ENCODE results near the gene SKIC3.

SKIC3 gene

GRCh38 chr5:95554331-95554646 is 488 bp downstream of the SKIC3 start:
- TF ChIP-seq GATA3 (IDR thresholded peaks at IDR 0.05; ENCODE audit: low read depth, low read length): no peak

DNA sequence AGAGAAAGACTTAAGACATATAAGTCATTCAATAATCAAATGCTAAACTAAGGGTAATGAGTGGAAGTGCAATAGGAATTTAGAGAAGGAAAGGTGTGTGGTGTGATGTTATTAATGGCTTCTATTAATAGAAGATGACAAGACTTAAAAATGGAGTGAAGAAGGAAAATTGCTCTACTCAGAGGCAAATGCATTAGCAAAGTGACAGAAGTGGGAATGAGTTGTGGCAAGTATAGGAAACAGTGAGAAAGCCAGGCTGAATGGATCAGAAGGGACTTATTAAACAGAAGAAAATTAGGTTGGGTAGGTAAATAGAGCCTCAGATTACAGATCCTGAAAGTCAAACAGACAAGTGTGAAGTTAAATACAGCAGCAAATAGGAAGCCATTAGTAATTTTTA is 5.7 kb downstream of the SKIC3 start:
- TF ChIP-seq GATA3 (IDR thresholded peaks at IDR 0.05; ENCODE audit: low read depth, low read length) (no peak), GATA2 (IDR thresholded peaks at IDR 0.05; ENCODE audit: low read depth, low read length) (no peak)

GRCh38 chr5:95543017-95543705 is 11.6 kb downstream of the SKIC3 start:
- no peak for TF ChIP-seq GATA3 (IDR thresholded peaks at IDR 0.05; ENCODE audit: low read depth, low read length)
- TF ChIP-seq GATA2 (IDR thresholded peaks at IDR 0.05; ENCODE audit: low read depth, low read length): no peak

DNA sequence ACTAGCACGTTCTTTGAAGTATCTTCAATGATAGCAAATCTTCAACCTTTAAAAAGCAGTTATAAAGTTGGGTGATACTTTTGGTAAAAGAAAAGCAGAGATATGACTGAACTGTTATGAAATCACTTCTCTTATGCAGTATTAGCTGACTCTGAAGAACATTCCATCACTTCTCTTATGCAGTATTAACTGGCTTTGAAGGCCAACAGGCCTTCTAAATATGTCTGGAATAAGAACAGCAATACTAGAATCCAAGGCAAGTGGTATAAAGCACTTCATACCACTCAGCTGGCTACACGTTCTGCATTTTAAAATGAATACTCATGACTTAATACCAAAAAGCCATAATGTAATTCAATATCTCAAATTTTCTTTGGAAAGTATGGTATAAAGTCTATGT is 17.3 kb downstream of the SKIC3 start:
- TF ChIP-seq GATA2 (IDR thresholded peaks at IDR 0.05; ENCODE audit: low read depth, low read length) (no peak), GATA3 (IDR thresholded peaks at IDR 0.05; ENCODE audit: low read depth, low read length) (no peak)

DNA sequence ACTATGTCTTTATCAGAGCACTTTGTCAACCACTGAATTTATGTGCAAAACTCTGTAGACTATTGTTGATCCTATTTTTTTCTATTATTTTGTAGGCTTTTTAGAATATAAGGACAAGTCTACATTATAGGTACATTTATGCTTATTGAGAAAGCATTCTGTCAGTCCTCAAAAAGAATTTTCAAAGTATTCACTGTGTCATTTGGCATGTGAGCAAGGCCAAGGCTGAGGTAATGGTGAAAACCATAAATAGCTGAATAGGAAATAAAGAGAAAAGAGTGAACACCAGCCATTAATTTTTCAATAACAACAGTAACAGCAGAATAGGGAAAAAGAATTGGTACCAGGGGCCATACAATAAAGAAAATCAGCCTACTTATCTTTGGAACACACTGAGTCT is 21.0 kb downstream of the SKIC3 start:
- TF ChIP-seq GATA3 (IDR thresholded peaks at IDR 0.05; ENCODE audit: low read depth, low read length) (no peak), GATA2 (IDR thresholded peaks at IDR 0.05; ENCODE audit: low read depth, low read length) (no peak)

GRCh38 chr5:95533106-95533505 is 21.7 kb downstream of the SKIC3 start:
- TF ChIP-seq GATA3 (IDR thresholded peaks at IDR 0.05; ENCODE audit: low read depth, low read length) (no peak), GATA2 (IDR thresholded peaks at IDR 0.05; ENCODE audit: low read depth, low read length) (no peak)

DNA sequence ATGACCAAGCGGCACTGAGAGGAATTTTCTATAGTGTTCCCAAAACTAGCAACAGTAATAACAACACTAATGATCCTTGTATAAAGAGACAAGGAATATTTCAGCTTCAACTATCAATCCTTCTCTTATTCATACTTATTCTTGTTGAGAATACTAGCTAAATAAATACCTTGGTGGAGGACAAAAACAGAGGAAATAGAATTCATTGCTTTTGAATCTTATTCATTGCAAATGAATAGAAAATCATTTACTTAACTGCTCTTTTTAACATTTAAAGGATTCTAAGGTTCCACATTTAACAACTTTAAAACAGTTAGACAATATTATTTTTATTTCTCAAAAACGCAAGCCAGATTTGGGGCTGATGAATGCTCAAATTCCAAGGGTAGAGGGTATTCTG is 22.4 kb downstream of the SKIC3 start:
- TF ChIP-seq GATA3 (IDR thresholded peaks at IDR 0.05; ENCODE audit: low read depth, low read length) (no peak), GATA2 (IDR thresholded peaks at IDR 0.05; ENCODE audit: low read depth, low read length) (no peak)

- no peak for TF ChIP-seq GATA2 (IDR thresholded peaks at IDR 0.05; ENCODE audit: low read depth, low read length)
- TF ChIP-seq GATA3 (IDR thresholded peaks at IDR 0.05; ENCODE audit: low read depth, low read length): no peak
Measured at GRCh38 chr5:95531491-95531890, 23.3 kb downstream of the SKIC3 start.

DNA sequence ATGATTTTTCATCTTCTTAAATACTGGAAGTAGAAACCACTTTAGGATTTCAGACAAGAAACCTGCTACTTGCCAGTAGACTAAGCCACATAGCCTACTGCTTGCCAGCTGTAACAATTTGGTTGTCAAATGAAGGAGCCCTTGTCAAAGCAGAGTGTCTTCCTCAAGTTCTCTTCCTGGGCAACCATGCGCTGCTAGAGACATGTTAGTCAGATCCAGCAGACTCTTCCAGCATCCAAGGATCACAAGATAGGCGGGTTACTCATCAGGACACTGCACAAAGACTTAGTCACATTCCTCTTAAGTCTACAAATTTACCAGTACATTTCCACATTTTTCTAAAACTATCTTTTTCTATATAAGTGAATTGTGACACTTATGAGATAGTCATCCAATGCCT is 24.4 kb downstream of the SKIC3 start:
- TF ChIP-seq GATA3 (IDR thresholded peaks at IDR 0.05; ENCODE audit: low read depth, low read length) (no peak), GATA2 (IDR thresholded peaks at IDR 0.05; ENCODE audit: low read depth, low read length) (no peak)

DNA sequence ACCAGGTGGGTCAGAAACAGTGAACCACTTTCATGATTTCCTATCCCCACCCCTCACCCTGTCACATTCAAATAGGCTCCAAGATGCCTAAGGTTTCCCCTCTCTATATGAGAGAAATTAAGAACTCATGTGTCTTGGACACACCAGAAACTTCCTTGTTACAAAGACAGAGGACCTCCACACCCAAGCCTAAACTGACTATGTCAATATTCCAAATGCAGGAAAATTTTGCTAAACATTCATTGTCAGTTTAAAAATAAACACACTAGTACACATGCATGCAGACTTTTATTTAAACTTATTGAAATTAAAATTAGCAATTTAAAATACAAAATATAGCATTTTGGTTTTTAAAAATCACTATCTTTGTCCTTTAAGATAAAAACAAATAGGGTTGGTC is 26.2 kb downstream of the SKIC3 start:
- no peak for TF ChIP-seq GATA3 (IDR thresholded peaks at IDR 0.05; ENCODE audit: low read depth, low read length)
- TF ChIP-seq GATA2 (IDR thresholded peaks at IDR 0.05; ENCODE audit: low read depth, low read length): no peak

GRCh38 chr5:95526871-95527270 is 27.9 kb downstream of the SKIC3 start:
- TF ChIP-seq GATA3 (IDR thresholded peaks at IDR 0.05; ENCODE audit: low read depth, low read length) (no peak), GATA2 (IDR thresholded peaks at IDR 0.05; ENCODE audit: low read depth, low read length) (no peak)

DNA sequence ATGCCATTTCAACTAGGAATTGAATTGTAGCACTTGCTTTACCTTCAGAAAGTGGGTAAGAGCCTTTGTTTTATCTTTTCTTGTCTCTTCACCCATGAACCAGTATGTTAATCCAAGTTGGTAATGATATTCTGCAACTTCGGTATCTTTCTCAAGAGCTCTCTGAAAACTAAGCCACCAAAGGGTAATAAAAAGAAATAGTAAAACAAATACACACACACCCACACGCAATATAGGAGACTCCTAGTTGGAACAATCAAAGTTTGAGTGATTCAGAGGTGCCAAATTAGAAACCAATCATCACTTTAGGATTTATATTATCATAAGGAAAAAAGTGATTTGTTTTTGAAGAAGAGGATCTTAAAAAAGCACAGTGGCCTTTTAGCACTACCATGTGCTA is 30.4 kb downstream of the SKIC3 start:
- TF ChIP-seq GATA2 (IDR thresholded peaks at IDR 0.05; ENCODE audit: low read depth, low read length) (no peak), GATA3 (IDR thresholded peaks at IDR 0.05; ENCODE audit: low read depth, low read length) (no peak)

GRCh38 chr5:95520206-95520605 is 34.6 kb downstream of the SKIC3 start:
- no peak for TF ChIP-seq GATA3 (IDR thresholded peaks at IDR 0.05; ENCODE audit: low read depth, low read length)
- no peak for TF ChIP-seq GATA2 (IDR thresholded peaks at IDR 0.05; ENCODE audit: low read depth, low read length)

DNA sequence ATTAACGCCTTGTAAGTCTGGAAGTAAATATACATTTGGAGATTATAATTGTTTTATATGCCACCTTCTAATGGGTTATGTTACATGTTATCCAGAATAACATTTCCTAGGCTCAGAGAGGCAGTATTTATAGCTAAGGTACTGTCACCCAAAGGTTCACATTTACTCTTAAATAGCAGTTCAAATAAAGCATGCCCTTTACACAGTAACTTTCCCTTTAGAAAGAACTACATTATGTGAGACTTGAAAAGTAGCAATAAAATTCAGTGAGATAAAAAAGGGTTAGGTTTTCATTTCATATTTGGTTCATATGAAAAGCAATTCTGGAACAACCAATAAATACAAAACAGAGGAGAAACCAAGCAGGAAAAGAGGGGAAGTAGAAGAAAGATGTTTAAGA is 35.1 kb downstream of the SKIC3 start:
- TF ChIP-seq GATA3 (IDR thresholded peaks at IDR 0.05; ENCODE audit: low read depth, low read length) (no peak), GATA2 (IDR thresholded peaks at IDR 0.05; ENCODE audit: low read depth, low read length) (no peak)

- TF ChIP-seq GATA3 (IDR thresholded peaks at IDR 0.05; ENCODE audit: low read depth, low read length) (no peak), GATA2 (IDR thresholded peaks at IDR 0.05; ENCODE audit: low read depth, low read length) (no peak)
Measured at GRCh38 chr5:95519151-95519550, 35.6 kb downstream of the SKIC3 start.

DNA sequence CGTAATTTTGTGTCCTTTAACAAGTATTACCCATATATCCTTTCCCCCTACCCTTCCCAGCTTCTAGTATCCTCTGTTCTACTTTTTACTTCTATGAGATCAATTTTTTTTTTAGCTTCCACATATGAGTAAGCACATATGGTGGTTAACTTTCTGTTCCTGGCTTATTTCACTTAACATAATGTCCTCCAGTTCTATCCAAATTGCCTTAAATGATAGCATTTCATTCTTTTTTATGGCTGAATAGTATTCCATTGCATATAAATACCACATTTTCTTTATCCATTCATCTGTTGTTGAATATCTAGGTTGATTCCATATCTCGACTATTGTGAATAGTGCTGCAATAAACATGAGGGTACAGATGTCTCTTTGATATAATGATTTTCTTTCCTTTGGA is 36.4 kb downstream of the SKIC3 start:
- no peak for TF ChIP-seq GATA3 (IDR thresholded peaks at IDR 0.05; ENCODE audit: low read depth, low read length)
- TF ChIP-seq GATA2 (IDR thresholded peaks at IDR 0.05; ENCODE audit: low read depth, low read length): no peak

All from SH-SY5Y (cell line).